Right atrium auricular region (tissue), 2 donors: ENCODE data around the gene RPRD2. TPM values are rescaled to one million over a fixed set of nuclear protein-coding genes. Genes with fewer than 3 reads are reported as not detected.

Source experiments
- DNase-seq: peaks from one replicate; pipeline ENCODE4 v3.0.0-alpha.2; 2019; ENCODE audit warnings: low spot score
- H3K27ac ChIP-seq, 2 donors: fragments of 200-600 bp; sonication (generic); 1 replicate in 1 of 2; 2 replicates in 1 of 2; pipeline ENCODE4 v1.5.1; 2016 to 2019
- H3K27me3 ChIP-seq, 2 donors: fragments of 200-600 bp; sonication (generic); one replicate each; pipeline versions ENCODE4 v1.5.1 to v1.6.0; 2017 to 2019
- H3K36me3 ChIP-seq: fragments of 200-600 bp; sonication (generic); one replicate; pipeline ENCODE4 v1.5.1; 2016
- H3K4me1 ChIP-seq, 2 donors: fragments of 200-600 bp; sonication (generic); one replicate each; pipeline versions ENCODE4 v1.5.1 to v1.6.0; 2017 to 2019
- H3K4me3 ChIP-seq, 2 donors: fragments of 200-600 bp; sonication (generic); 1 replicate in 1 of 2; 2 replicates in 1 of 2; pipeline ENCODE4 v1.5.1; 2017 to 2019; ENCODE audit warnings: mild to moderate bottlenecking in 1 of 2, moderate library complexity in 1 of 2
- H3K9me3 ChIP-seq, 2 donors: fragments of 200-600 bp; sonication (generic); one replicate each; pipeline ENCODE4 v1.5.1; 2019
- total RNA-seq, 2 donors: library from RNA; depleted of rRNA; stranded (reverse); fragments of >200 nt; gene quantifications; one replicate each; pipeline ENCODE4 v1.1.0, GENCODE V29; 2016
- TF ChIP-seq, protein P1 (sequence below), 2 donors: fragments of 200-600 bp; sonication (generic); IDR thresholded peaks; one replicate each; pipeline ENCODE4 v1.5.1; 2019; ENCODE audit warnings: antibody characterized with exemption in 2 of 2

RPRD2 gene
- total RNA-seq, 2 donors from 2014 or later = 18.5 to 24.0 TPM

DNA sequence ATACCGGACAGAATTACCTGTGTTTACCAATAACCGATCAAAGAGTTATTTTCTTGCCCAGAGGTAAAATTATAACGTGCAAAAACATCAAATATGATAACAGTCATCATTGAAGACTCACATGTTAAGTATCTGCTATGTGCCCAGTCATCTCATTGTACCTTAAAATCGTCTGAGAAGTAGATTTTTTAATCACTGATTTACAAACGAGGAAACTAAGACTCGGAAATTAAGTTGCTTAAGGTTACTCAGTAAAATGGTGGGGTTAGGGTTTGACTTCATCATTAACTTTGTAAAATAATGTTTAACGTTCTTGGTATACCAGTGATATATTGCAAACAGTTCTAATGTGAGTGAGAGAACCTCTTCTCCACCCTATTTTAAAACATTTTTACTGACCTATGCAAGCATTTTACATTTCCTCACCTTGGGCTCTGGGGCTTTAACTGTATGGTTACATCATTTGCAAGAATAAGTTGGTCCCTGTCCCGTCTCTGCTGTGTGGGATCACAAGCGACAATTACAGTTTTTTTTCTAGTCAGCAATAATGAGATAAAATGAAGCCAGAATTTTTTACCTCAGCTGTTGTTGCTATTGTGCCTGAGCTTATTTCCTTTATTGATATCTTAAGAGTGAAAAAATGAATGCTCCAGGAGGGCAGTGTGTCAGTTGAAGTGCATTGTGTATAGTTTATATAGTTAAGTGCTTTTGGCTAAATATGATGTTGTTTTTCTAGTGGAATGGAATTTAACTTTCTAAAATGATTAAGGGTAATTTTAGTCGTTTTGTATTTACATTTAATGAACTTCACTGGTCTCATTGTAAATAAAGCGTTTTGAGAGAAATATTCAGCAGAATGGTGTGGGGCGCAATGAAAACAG lies 2.7 kb downstream of the RPRD2 start:
- H3K36me3 ChIP-seq = no peaks in the 10 kb centered on the region
- H3K4me1 ChIP-seq = peaks cover 0 to 19% of the 10 kb centered on the region in 2 donors
- no peaks in the 10 kb centered on the region for H3K27me3 ChIP-seq
- H3K9me3 ChIP-seq = no peaks in the 10 kb centered on the region
- TF ChIP-seq, protein P1, sequence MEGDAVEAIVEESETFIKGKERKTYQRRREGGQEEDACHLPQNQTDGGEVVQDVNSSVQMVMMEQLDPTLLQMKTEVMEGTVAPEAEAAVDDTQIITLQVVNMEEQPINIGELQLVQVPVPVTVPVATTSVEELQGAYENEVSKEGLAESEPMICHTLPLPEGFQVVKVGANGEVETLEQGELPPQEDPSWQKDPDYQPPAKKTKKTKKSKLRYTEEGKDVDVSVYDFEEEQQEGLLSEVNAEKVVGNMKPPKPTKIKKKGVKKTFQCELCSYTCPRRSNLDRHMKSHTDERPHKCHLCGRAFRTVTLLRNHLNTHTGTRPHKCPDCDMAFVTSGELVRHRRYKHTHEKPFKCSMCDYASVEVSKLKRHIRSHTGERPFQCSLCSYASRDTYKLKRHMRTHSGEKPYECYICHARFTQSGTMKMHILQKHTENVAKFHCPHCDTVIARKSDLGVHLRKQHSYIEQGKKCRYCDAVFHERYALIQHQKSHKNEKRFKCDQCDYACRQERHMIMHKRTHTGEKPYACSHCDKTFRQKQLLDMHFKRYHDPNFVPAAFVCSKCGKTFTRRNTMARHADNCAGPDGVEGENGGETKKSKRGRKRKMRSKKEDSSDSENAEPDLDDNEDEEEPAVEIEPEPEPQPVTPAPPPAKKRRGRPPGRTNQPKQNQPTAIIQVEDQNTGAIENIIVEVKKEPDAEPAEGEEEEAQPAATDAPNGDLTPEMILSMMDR (IDR thresholded peaks at IDR 0.05) = no peak
- H3K4me3 ChIP-seq = peak overlapping the region; percentile 66 to 78
- peak overlapping the region; percentile 97 to 99 for H3K27ac ChIP-seq
- DNase-seq = no peak

DNA sequence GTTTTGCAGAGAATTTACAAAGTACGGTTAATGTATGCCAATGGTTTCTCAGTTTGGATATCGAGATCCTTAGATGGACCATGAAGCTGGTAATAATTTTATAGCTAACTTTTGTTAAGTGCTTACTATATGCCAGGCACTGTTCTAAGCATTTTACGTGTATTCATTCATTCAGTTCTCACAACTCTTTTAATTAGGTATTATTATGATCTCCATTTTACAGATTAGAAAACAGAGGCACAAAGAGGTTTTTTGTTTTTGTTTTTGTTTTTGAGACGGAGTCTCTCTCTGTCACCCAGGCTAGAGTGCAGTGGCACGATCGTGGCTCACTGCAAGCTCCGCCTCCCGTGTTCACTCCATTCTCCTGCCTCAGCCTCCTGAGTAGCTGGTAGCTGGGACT lies 7.2 kb downstream of the RPRD2 start:
- peaks cover 0 to 56% of the 10 kb centered on the region in 2 donors for H3K4me1 ChIP-seq
- no peak overlapping the region for H3K4me3 ChIP-seq
- no peaks in the 10 kb centered on the region for H3K27me3 ChIP-seq
- H3K36me3 ChIP-seq = no peaks in the 10 kb centered on the region
- DNase-seq = no peak
- H3K9me3 ChIP-seq = no peaks in the 10 kb centered on the region
- H3K27ac ChIP-seq = no peak overlapping the region
- TF ChIP-seq, protein P1 (IDR thresholded peaks at IDR 0.05) = no peak

DNA sequence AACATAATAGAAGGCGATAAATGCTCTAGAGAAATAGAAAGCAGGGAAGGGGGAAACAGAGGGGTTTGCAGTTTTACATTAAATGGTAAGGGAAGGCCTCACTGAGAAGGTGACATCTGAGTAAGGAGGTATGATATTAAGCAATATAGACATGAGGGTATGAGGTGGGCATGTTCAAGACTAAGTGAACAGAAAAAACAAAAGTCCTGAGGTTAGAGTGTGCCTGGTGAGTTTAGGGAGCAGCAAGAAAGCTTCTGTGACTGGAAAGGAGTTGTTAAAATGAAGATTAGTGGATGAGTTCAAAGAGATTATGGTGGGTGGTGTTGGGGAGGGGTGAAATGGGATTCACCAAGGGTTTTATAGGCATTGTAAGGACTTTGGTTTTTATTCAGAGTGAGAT lies 8.6 kb downstream of the RPRD2 start:
- Histone ChIP-seq H3K4me3 (no peak overlapping the region), H3K36me3 (no peaks in the 10 kb centered on the region), H3K4me1 (peaks cover 0 to 47% of the 10 kb centered on the region in 2 donors), H3K27ac (no peak overlapping the region), H3K9me3 (no peaks in the 10 kb centered on the region), H3K27me3 (no peaks in the 10 kb centered on the region)
- DNase-seq = no peak
- TF ChIP-seq, protein P1 (IDR thresholded peaks at IDR 0.05) = no peak

DNA sequence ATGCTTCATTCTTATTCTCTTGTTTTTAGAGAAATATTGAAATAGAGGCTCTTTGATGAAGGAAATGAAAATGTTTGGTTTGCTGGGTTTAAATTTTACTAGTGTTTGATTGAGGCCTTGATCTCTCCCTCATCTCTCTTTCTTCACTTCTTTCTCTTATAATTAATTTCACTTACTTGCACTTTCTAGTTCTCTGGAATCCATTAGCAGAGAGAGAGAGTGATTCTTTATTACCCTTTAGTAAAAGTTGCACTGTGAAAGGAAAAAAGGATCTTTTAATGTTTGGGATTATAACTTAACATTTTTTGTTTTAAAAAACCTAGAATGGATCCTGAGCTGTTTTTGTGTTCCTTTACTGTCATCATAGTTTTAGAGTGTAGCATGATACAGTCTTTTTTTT lies 12.2 kb downstream of the RPRD2 start:
- DNase-seq = no peak
- Histone ChIP-seq H3K4me3 (no peak overlapping the region), H3K36me3 (no peaks in the 10 kb centered on the region), H3K27ac (no peak overlapping the region), H3K4me1 (peaks cover 0 to 37% of the 10 kb centered on the region in 2 donors), H3K27me3 (no peaks in the 10 kb centered on the region), H3K9me3 (no peaks in the 10 kb centered on the region)
- TF ChIP-seq, protein P1 (IDR thresholded peaks at IDR 0.05) = no peak

DNA sequence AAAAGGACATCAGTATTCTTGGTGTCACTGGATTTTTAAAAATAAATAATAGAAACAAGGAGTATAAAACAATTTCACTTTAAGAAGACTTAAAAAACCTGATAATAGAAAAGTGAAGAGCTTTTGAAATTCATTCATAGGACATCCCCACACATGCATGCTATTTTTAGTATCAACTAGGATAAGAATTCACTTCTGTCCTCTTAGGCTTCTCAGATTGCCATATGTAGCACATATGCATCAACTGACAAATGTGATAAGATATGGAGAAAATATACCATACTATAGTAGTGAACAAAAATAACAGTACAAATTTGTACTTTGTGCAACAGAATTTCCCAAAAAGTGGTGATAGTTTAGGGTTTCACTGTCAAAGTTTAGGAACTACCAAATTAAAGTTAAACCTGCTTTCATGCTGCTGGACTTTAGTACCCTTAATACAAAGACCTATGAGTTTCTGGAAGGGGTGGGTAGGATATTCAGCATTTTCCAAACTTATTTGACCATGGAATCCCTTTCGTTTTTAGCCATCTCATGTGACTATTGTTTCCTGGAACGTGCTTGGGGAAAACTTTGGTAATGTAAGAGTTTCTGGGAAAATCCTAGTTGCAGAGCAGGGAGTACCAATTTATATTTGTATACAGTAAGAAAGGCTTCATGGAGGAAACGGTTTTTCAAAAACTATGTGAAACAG lies 19.8 kb downstream of the RPRD2 start:
- Histone ChIP-seq H3K9me3 (no peaks in the 10 kb centered on the region), H3K36me3 (no peaks in the 10 kb centered on the region), H3K27ac (no peak overlapping the region), H3K4me1 (peaks cover 0 to 36% of the 10 kb centered on the region in 2 donors), H3K4me3 (no peak overlapping the region), H3K27me3 (no peaks in the 10 kb centered on the region)
- TF ChIP-seq, protein P1 (IDR thresholded peaks at IDR 0.05) = no peak
- DNase-seq = no peak
